Measurements from ENCODE around the gene STARD3. TPM values are rescaled to one million over a fixed set of nuclear protein-coding genes. Genes with fewer than 3 reads are reported as not detected.

STARD3 gene
- total and polyA plus RNA-seq, 3 experiments from 2014 or later = 44.5 to 74.1 (median 71.4) TPM

DNA sequence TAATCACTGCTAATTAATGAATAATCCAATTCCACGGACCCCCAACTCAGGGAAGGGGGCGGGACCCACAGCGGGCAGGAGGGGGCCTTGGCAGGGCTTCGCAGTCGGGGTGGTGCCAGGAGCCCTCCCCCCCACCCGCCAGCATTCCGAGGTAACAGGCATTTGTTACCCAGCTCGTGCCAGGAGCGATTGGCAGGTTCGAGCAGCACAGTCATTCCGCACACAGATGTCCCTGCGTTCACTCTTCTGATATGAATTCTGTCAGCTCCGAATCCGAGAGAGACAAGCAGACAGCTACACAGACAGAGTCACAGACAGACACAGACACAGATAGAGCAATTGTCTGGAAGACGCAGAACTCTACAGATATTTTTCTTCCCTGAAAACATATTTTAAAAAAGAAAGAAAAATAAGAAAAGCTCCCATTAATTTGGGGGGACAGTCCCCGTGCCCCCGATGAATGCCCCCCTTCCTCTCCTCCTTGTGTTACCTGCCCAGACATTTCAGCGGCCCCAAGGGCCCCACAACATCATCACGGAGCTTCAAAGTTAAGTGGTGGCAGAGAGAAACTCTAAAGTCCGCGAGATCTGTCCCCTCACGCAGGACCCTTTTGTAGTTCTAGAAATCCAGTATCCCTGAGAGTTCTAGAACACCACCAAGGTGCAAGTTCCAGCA, 39.4 kb upstream of the STARD3 start:
- Mint-ChIP-seq H3K27ac (no peak overlapping the region), H3K9me3 (no peaks in the 10 kb centered on the region)

DNA sequence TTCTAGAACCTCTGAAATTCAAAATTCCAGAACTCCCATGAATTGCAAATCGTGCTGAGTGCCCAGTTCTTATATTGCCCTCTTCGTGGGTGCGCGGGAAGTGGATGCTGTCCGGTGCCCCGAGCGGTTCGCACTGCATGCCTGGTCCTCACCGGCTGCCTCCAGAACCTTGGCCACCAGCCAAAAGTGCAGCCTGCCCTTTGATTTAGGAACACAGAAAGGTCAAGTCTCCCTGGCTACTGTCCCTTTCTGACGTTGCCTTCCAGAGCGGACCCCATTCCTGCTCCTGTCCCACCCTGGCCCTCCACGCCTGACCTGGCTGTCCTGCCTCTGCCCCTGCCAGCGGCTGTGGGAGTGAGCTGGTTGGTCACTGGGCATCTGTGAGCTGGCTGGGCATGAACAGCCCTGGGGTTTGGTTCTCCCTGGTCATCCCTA, 38.9 kb upstream of the STARD3 start:
- Histone ChIP-seq H3K4me3 (ENCODE audit: low read length) (no peak overlapping the region), H3K27ac (ENCODE audit: low read depth, low read length) (no peak overlapping the region), H3K27me3 (ENCODE audit: insufficient read depth, low read length, poor library complexity, severe bottlenecking) (peaks cover 77% of the 10 kb centered on the region), H3K4me1 (ENCODE audit: insufficient read depth, low read length) (peaks cover 16% of the 10 kb centered on the region), H3K36me3 (ENCODE audit: insufficient read depth, low read length) (no peaks in the 10 kb centered on the region), H3K9me3 (ENCODE audit: low read length) (no peaks in the 10 kb centered on the region)
- no peak for DNase-seq
- no peaks in the 10 kb centered on the region for H3K9me3 Mint-ChIP-seq
- CTCF ChIA-PET = interaction anchor here (0.9 to 1.7 kb wide), 2 partner anchors 24 to 56 kb away, joined by 3 to 7 read pairs; no protein-coding TSS in a partner anchor
- H3K4me1 Mint-ChIP-seq = peaks cover 10 to 33% (median 22%) of the 10 kb centered on the region in 3 donors
- peaks cover 91 to 95% of the 10 kb centered on the region in 2 donors for H3K27me3 Mint-ChIP-seq
- peaks cover 0 to 14% (median 0%) of the 10 kb centered on the region in 3 donors for H3K36me3 Mint-ChIP-seq
- H3K27ac Mint-ChIP-seq = peak overlapping the region in 1 of 8 donors; percentile 64
- POLR2A ChIA-PET = no interaction called here
- H3K4me3 Mint-ChIP-seq = no peak overlapping the region

More for the DNA sequence above, 39.4 kb upstream of the STARD3 start:
- no peak overlapping the region for H3K27ac ChIP-seq (ENCODE audit: low read depth, low read length)
- ChIA-PET CTCF (interaction anchor here (0.9 to 1.7 kb wide), 2 partner anchors 24 to 56 kb away, joined by 3 to 7 read pairs; no protein-coding TSS in a partner anchor), POLR2A (no interaction called here)
- no peak overlapping the region for H3K4me3 ChIP-seq (ENCODE audit: low read length)
- peaks cover 0 to 14% (median 0%) of the 10 kb centered on the region in 3 donors for H3K36me3 Mint-ChIP-seq
- peaks cover 10 to 33% (median 22%) of the 10 kb centered on the region in 3 donors for H3K4me1 Mint-ChIP-seq
- peaks cover 16% of the 10 kb centered on the region for H3K4me1 ChIP-seq (ENCODE audit: insufficient read depth, low read length)
- H3K9me3 ChIP-seq (ENCODE audit: low read length) = no peaks in the 10 kb centered on the region
- H3K27me3 ChIP-seq (ENCODE audit: insufficient read depth, low read length, poor library complexity, severe bottlenecking) = peaks cover 77% of the 10 kb centered on the region
- DNase-seq = no peak
- no peak overlapping the region for H3K4me3 Mint-ChIP-seq
- peaks cover 91 to 94% of the 10 kb centered on the region in 2 donors for H3K27me3 Mint-ChIP-seq
- H3K36me3 ChIP-seq (ENCODE audit: insufficient read depth, low read length) = no peaks in the 10 kb centered on the region

DNA sequence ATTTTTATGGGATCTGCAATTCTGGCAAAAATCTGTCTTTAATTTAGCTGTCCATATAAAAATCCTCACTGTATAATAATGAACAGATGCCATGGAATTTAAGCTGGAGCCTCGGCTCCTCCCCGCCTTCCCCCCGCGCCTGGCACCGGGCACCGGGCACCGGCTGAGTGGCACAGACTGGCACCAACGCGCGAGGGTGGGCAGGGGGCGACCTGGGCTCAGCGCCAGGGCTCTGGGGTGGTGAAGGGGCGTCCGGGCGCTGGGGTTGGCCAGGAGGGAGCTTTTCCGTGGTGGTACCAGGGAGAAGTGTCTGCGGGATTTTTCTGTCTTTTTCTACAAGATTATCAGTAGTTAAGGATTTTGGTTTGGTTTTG, 38.3 kb upstream of the STARD3 start:
- peaks cover 80% of the 10 kb centered on the region for H3K27me3 ChIP-seq (ENCODE audit: insufficient read depth, low read length, poor library complexity, severe bottlenecking)
- DNase-seq = no peak
- Mint-ChIP-seq H3K9me3 (no peaks in the 10 kb centered on the region), H3K27me3 (peaks cover 91 to 95% of the 10 kb centered on the region in 2 donors), H3K27ac (no peak overlapping the region), H3K4me1 (peaks cover 16 to 39% (median 25%) of the 10 kb centered on the region in 3 donors), H3K4me3 (peak overlapping the region in 3 of 7 donors; percentile 20 to 39 (median 32)), H3K36me3 (peaks cover 0 to 10% (median 0%) of the 10 kb centered on the region in 3 donors)
- H3K9me3 ChIP-seq (ENCODE audit: low read length) = no peaks in the 10 kb centered on the region
- CTCF ChIA-PET = interaction anchor here (1.7 kb wide), 1 partner anchor 23 kb away, joined by 7 read pairs; no protein-coding TSS in a partner anchor
- H3K4me3 ChIP-seq (ENCODE audit: low read length) = no peak overlapping the region
- H3K27ac ChIP-seq (ENCODE audit: low read depth, low read length) = no peak overlapping the region
- no peaks in the 10 kb centered on the region for H3K36me3 ChIP-seq (ENCODE audit: insufficient read depth, low read length)
- POLR2A ChIA-PET = no interaction called here
- peaks cover 18% of the 10 kb centered on the region for H3K4me1 ChIP-seq (ENCODE audit: insufficient read depth, low read length)

DNA sequence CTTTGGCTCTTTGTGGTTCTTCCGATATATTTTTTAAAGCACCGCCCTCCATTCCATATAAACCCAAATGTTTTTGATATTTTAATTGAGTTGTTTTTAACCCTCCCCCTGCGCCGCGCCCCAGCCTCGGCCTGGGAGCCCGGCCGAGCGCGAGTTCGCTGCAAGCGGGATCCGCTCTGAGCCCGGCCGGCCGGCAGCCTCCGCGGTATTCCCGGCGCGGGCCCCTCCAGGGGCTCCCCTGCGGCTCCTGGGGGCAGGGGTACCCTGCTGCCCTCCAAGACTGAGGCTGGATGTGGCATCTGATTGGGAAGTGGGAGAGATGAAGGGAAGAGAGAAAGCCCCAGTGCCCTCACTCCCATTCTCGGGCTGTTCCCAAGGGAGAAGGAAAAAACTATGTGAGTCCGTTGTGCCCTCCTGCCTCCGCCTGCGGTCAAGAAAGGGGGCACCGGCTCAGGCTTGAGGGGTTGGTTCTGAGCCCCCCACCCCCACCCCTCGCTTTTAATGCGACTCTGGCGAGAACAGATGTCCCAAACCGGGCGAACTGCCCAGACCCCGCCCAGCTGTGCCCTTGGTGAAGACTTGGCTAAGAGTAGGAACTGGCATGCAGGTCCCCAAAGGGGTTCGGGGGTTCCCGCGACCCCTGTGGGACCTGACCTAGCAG, 37.8 kb upstream of the STARD3 start:
- no peak overlapping the region for H3K4me3 ChIP-seq (ENCODE audit: low read length)
- DNase-seq = no peak
- no peaks in the 10 kb centered on the region for H3K36me3 ChIP-seq (ENCODE audit: insufficient read depth, low read length)
- no peak overlapping the region for H3K27ac ChIP-seq (ENCODE audit: low read depth, low read length)
- POLR2A ChIA-PET = no interaction called here
- H3K9me3 ChIP-seq (ENCODE audit: low read length) = no peaks in the 10 kb centered on the region
- Mint-ChIP-seq H3K36me3 (peaks cover 0 to 8% (median 0%) of the 10 kb centered on the region in 3 donors), H3K27me3 (peaks cover 88 to 93% of the 10 kb centered on the region in 2 donors), H3K9me3 (no peaks in the 10 kb centered on the region), H3K4me1 (peaks cover 18 to 42% (median 27%) of the 10 kb centered on the region in 3 donors), H3K4me3 (peak overlapping the region in 3 of 7 donors; percentile 20 to 39 (median 23)), H3K27ac (peak overlapping the region in 1 of 8 donors; percentile 50)
- peaks cover 85% of the 10 kb centered on the region for H3K27me3 ChIP-seq (ENCODE audit: insufficient read depth, low read length, poor library complexity, severe bottlenecking)
- CTCF ChIA-PET = interaction anchor here (0.6 kb wide), 1 partner anchor 310 kb away, joined by 3 read pairs; no protein-coding TSS in a partner anchor
- H3K4me1 ChIP-seq (ENCODE audit: insufficient read depth, low read length) = peaks cover 23% of the 10 kb centered on the region

DNA sequence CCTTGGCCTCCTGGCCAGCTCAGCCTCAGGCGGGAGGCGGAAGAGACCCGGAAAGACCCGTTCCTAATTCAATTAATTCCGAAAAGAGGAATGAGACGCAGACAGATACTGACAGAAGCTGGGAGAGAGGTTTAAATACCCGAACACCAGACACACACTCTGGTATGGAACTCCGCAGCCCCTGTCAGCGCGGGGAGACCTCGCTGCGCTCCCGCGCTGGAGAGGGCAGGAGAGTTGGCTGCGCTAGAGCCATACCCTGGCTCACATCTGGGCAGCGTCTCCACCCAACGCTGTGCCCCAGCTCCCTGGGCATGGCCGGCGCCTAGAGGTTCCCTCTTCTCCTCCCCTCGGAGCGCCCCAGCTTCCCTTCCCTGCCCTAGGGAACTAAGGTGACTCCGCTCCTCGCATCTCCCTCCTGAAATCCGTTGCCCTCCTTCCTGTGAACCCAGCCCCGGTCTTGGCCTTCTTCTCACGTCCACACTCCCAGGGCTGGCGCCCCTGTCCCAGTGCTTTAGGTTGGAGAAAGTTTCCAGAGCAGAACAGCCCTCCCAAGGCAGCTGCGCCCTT, 37.2 kb upstream of the STARD3 start:
- Mint-ChIP-seq H3K4me1 (peaks cover 21 to 43% (median 27%) of the 10 kb centered on the region in 3 donors), H3K4me3 (no peak overlapping the region), H3K9me3 (no peaks in the 10 kb centered on the region), H3K27me3 (peaks cover 86 to 89% of the 10 kb centered on the region in 2 donors), H3K27ac (peak overlapping the region in 2 of 8 donors; percentile 50 to 66), H3K36me3 (peaks cover 0 to 4% (median 0%) of the 10 kb centered on the region in 3 donors)
- Histone ChIP-seq H3K9me3 (ENCODE audit: low read length) (no peaks in the 10 kb centered on the region), H3K27ac (ENCODE audit: low read depth, low read length) (no peak overlapping the region), H3K27me3 (ENCODE audit: insufficient read depth, low read length, poor library complexity, severe bottlenecking) (peaks cover 86% of the 10 kb centered on the region), H3K36me3 (ENCODE audit: insufficient read depth, low read length) (no peaks in the 10 kb centered on the region), H3K4me3 (ENCODE audit: low read length) (no peak overlapping the region), H3K4me1 (ENCODE audit: insufficient read depth, low read length) (peaks cover 28% of the 10 kb centered on the region)
- DNase-seq = no peak
- CTCF ChIA-PET = interaction anchor here (0.6 to 1.5 kb wide), 2 partner anchors 22 to 310 kb away, joined by 3 to 4 read pairs; no protein-coding TSS in a partner anchor
- POLR2A ChIA-PET = no interaction called here

DNA sequence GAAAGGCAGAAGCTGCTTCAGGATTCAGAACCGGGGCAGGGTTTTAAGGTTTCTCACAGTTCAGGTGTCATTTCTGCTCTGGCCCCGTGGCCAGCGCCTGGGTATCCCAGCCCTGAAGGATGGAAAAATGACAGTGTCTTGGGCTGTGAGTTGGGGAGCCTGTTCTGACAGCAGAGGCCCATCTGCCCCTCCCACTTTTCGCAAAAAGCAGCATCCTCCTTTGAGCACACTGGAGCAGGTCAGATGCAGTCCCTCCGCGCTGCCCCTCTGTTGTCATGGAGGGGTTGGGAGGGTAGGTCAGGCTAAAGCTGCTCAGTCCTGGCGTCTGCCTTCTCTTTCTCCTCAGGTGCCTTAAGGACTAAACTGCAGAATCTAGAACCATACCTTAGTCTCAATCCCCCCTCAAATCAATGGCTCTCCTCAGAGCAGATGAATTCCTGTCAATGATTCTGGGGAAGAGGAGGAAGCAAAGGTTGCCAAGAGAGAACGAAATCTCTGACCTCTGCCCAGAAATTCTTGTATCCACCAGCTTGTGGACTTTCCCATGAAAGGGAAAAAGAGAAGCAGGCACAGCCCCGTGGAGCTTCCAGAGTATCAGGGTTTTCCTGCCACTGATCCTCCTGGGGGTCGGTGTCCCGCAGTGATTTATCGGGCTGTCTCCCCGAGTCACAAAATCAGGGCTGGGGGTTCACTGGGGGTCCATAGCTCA, 36.5 kb upstream of the STARD3 start:
- Histone ChIP-seq H3K36me3 (ENCODE audit: insufficient read depth, low read length) (no peaks in the 10 kb centered on the region), H3K27ac (ENCODE audit: low read depth, low read length) (no peak overlapping the region), H3K9me3 (ENCODE audit: low read length) (no peaks in the 10 kb centered on the region), H3K27me3 (ENCODE audit: insufficient read depth, low read length, poor library complexity, severe bottlenecking) (peaks cover 89% of the 10 kb centered on the region), H3K4me3 (ENCODE audit: low read length) (no peak overlapping the region), H3K4me1 (ENCODE audit: insufficient read depth, low read length) (peaks cover 33% of the 10 kb centered on the region)
- no peak overlapping the region for H3K4me3 Mint-ChIP-seq
- no peak for DNase-seq
- ChIA-PET CTCF (interaction anchor here (1.2 to 1.5 kb wide), 2 partner anchors 14 to 21 kb away, joined by 3 to 4 read pairs; no protein-coding TSS in a partner anchor), POLR2A (no interaction called here)
- H3K4me1 Mint-ChIP-seq = peaks cover 25 to 48% (median 29%) of the 10 kb centered on the region in 3 donors
- H3K9me3 Mint-ChIP-seq = no peaks in the 10 kb centered on the region
- peaks cover 84 to 86% of the 10 kb centered on the region in 2 donors for H3K27me3 Mint-ChIP-seq
- peak overlapping the region in 1 of 8 donors; percentile 66 for H3K27ac Mint-ChIP-seq
- H3K36me3 Mint-ChIP-seq = no peaks in the 10 kb centered on the region

DNA sequence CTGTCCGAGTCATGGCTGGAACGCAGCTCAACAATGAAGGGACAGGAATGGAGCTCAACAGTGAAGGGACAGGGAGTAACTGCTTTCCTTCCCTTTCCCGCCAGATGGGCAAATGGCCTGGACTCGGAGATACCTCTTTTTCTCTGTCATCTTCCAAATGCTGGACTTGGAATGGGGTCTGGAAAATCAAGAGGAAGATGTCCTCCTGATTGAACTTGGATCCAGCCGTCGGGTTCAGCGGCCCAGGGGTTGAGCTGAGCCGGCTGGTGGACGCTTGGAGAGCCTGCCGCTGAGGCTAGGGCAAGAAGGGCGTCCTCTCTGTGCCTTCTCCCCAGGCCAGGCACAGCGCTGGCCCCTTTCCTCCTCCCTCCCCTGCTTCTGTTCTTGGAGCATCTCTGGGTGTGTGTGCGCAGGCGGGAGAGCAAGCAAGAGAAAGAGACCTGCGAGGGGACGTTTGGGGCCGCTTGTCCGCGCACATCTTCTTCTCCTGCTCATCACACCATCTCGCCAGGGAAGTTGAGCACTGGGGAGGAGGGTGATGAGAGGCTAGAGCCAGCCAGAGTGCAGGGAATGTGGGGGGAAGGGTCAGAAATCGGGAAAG, 35.8 kb upstream of the STARD3 start:
- no peak overlapping the region for H3K27ac ChIP-seq (ENCODE audit: low read depth, low read length)
- Mint-ChIP-seq H3K27me3 (peaks cover 79 to 81% of the 10 kb centered on the region in 2 donors), H3K4me3 (no peak overlapping the region), H3K27ac (no peak overlapping the region), H3K4me1 (peaks cover 27 to 51% (median 28%) of the 10 kb centered on the region in 3 donors), H3K36me3 (no peaks in the 10 kb centered on the region), H3K9me3 (no peaks in the 10 kb centered on the region)
- H3K36me3 ChIP-seq (ENCODE audit: insufficient read depth, low read length) = no peaks in the 10 kb centered on the region
- H3K9me3 ChIP-seq (ENCODE audit: low read length) = no peaks in the 10 kb centered on the region
- CTCF ChIA-PET = interaction anchor here (1.2 to 1.5 kb wide), 2 partner anchors 13 to 21 kb away, joined by 3 to 4 read pairs; no protein-coding TSS in a partner anchor
- H3K4me1 ChIP-seq (ENCODE audit: insufficient read depth, low read length) = peaks cover 37% of the 10 kb centered on the region
- peaks cover 89% of the 10 kb centered on the region for H3K27me3 ChIP-seq (ENCODE audit: insufficient read depth, low read length, poor library complexity, severe bottlenecking)
- no peak overlapping the region for H3K4me3 ChIP-seq (ENCODE audit: low read length)
- no peak for DNase-seq
- POLR2A ChIA-PET = interaction anchor here (0.5 kb wide), 1 partner anchor 65 kb away, joined by 3 read pairs; no protein-coding TSS in a partner anchor

Data from CD8-positive, alpha-beta memory T cell (primary cell).